Limb (tissue), 2 donors: ENCODE results near the gene FOXP1.

Source experiments
- DNase-seq, 2 donors: peaks; one replicate each; pipeline ENCODE4 v3.0.0-alpha.2; 2016; ENCODE audit errors: extremely low spot score in 2 of 2

FOXP1 gene

GRCh38 chr3:71244826-71245488, 338.6 kb downstream of the FOXP1 start:
- DNase-seq, result no peak

DNA sequence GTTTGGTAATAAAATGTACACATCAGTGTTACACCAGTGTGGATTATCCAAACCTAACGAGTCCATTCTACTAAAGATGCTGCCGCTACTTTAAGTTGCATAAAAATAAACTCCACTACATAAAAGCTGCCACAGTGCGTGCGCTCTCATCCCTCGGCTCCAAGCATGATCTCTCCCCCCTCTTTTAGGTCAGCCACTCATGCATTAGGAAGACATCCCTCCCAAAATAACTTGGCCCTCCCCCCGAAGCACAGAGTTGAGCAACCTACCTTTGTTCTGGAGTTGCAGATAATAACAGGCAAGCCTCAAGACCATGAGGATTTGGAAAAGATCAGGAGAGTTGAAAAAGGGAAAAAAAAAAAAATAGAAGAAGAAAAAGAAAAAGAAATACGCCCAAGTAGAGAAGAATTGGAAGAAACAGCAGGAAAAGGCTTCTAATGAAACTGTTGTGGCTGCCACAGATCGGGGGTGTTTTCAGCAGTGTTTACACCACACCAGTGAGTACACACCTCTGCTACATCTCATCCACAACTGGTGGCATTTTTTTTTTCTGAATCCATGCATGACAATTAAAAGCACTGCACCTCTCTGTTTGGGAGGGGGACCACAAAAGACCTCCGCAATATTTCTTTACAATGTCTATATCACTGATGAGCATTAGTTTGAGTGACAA, 339.2 kb downstream of the FOXP1 start:
- DNase-seq, result no peak

- no peak for DNase-seq
Observed at GRCh38 chr3:71243229-71243628, 340.3 kb downstream of the FOXP1 start.

GRCh38 chr3:71241981-71242560, 341.5 kb downstream of the FOXP1 start:
- no peak for DNase-seq

- no peak for DNase-seq
Observed at GRCh38 chr3:71241246-71241901, 342.2 kb downstream of the FOXP1 start.

- DNase-seq, result no peak
Observed at GRCh38 chr3:71240034-71240433, 343.5 kb downstream of the FOXP1 start.

DNA sequence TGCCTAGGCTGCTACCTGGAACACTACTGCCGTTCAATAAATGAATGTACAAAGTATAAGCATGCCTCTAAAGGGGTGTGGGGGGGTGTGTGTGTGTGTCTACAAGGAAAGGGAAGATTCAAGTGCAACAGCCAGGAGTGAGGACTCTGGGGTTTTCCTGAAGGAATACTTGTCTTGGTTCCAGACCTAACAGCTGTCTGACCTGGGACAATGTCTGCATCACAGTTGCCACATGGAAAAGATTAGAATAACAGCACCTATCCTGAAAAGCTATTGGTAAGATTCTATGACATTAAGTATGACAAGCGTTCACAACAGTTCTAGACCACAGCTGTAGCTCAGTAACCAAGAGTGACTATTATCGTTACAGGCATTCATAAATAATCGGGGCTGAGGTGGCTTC, 345.2 kb downstream of the FOXP1 start:
- DNase-seq, result no peak

GRCh38 chr3:71237672-71238071, 345.9 kb downstream of the FOXP1 start:
- no peak for DNase-seq

DNA sequence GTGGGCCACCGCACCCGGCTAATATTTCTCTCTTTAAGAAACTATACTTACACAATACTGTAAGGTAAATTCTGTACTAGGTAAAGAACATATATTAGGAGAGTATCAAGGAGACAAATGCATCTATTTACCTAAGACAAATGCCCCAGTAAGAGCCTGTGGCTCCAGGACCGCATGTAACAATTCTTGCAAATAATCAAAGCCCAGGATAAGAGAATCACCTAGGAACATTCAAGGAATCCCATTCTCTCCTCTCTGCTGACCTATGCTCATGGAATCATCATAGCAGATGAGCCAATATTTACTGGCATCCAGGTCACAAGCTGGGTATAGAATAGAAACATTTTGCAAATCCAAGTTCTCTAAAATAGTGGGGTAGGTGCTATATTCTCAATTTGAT, 347.7 kb downstream of the FOXP1 start:
- DNase-seq, result no peak

DNA sequence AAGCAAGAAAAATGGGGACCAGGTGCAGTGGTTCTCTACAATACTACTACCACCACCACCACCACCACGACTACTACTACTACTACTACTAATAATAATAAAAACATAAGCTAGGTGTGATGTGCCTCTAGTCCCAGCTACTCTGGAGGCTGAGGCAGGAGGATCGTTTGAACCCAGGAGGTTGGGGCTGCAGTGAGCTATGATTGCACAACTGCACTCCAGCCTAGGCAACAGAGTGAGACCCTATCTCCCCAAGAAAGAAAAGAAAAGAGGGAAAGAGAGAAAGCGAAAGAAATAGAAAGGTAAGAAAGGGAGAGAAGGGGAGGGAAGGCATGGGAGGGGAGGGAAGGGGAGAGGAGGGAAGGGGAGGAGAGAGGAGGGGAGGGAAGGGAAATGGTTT, 350.6 kb downstream of the FOXP1 start:
- no peak for DNase-seq

GRCh38 chr3:71232175-71232679, 351.3 kb downstream of the FOXP1 start:
- no peak for DNase-seq

DNA sequence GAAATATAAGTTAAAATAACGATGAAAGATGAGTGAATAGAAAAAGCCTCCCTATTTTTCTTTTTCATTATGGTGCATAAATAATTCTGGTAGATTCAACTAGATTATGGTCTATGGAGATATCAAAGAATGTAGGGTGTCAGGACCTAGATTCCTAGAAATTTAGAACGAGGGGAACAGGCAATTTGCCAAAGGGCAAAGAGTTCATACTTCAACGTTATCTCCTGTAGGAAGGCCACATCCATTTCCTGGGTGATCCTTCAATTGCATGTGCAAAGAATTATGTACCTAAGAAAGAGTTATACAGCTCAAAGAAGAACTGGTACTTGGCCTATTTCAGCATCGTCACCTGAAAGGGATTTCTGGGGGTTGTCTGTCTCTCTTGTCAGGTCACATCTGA, 351.8 kb downstream of the FOXP1 start:
- DNase-seq, result no peak

DNA sequence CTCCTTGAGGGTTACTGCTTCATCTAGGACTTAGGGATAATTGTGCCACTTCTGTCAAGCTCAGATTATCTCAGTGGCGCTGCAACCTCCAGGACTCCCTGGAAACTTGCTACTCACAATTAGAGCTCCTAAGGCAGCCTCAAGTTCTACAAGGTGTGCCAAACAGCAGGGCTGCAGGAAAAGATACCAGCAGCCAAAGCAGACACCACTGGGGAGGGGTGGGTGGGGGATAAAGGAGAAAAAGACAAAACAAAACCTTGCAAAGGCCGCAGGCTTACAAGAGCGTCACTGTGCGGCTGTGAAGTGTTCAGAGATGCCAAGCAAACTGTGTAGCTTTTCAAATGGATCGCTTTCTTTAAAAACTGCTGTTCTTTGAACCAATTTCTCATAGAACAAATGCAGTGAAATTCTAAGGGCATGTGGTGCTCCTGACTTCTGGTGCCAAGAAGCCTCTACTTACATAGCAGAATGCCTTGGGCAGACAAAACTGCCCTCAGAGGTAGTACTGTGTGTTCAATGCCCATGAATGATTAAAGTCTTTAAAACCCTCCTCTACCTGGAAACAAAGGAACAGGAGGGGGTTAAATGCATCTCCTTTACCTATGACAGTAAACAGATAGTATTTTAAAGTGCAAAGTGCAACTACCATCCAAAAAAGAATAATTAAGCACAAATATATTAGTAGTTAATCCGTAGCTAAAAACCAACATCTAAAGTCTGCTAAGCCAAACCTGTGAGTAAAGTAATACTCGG, 353.4 kb downstream of the FOXP1 start:
- DNase-seq, result no peak

DNA sequence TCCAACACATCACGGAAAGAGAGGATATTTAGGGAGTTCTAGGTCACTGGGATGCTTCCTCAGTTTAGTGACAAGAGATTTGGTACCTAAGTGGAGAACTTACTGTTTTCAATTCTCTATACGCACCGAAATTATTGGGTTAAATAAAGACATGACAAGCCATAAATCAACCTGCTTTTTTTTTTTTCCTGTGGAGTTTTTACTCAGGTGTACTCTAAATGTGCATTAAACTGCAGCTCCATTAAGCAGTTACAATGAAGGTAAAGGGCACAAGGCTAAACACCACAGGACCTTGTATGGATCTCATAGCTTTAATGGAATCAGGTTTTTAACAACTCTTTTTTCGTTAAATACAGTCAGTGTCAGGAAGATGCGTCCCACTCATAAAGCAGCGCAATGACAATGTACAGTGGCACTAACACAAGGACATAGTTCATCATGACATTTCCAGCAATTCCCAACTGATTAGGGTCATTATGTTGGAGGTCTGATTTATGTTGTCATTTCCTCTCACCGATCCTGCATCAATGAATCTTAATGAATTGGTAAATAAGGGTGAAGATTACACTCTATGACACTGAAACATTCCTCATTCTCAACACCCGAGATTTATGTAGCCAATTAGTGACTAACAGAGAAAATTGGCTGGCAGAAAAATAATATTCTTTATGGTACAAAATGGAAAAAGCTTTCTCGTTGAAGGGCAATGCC, 355.2 kb downstream of the FOXP1 start:
- DNase-seq, result no peak

DNA sequence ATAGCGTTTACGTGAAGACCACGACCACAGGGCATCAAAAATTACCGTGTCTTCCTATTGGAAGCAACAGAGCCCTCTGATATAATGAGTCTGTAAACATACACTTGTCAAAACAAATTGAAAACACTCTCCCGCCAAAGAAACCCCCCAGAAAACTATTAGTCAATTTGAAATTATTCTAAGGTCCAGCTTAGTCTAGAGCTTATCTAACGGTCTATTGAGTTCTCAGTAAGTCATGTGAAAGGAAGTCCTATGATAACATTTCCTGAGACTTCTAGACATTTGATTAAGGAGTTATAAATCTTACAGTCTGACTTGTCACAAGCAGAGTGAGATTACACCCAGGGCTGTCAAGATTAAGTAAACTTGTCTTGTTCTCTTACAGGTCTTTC, 356.3 kb downstream of the FOXP1 start:
- DNase-seq, result no peak

DNA sequence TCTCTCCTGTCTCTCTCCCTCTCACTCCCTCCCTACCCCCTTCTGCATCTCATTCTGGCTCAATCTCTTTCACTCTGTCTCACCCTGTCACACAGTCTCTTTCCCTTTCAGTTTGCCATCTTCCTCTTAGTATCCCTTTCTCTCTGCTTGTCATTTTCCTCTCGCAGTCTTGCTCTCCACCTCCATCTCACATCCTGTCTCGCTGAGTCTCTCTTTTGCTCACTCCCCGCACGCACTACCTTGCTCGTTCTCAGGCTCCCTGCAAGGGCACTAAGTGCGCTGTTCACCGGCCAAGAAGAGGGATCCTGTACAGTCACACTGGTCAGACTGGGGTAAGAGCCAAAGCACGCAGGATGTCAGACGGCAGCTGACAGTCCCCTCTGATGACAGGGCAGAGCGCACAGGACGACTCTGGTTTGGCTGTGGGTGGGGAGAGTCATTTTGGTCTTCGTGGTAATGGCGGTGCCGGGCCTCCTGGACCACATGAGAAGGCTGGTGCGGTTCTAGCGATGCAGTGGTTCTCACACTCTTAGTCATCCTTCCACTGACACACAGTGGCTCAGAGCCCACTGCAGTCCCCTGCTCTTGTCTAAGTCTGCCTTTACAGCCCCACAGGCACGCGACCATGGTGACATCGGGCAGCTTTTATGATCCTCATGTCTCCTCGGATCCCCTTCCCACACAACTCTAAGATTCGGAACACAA, 356.8 kb downstream of the FOXP1 start:
- no peak for DNase-seq

DNA sequence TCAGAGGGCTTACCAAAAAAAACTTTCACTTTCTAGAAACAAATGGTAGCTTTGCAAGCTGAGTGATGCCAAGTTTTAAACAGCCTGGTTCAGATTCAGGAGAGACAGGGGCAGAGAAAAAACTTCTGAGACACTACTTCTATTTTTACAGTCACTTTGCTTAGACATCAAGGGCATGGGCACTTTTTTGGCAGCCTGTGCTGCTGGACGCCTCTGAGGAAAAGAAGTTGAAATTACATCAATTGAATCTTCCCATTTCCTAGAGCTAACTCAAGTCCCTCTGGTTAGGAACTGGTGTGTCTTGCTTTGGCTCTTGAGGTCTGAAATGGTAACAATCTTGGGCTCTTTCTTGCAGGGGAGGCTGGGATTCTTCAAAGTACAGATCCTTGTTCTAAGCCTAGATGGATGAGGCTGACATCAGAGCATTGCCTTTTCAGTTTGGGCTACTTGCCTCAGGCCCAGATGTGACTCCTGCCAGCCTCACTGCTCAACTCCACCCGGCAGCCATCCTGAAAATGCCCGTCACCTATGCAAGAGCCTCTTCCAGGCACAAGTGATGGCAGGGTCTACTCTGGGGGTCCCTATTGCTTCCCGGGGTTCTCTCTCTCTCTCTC, 357.5 kb downstream of the FOXP1 start:
- no peak for DNase-seq

DNA sequence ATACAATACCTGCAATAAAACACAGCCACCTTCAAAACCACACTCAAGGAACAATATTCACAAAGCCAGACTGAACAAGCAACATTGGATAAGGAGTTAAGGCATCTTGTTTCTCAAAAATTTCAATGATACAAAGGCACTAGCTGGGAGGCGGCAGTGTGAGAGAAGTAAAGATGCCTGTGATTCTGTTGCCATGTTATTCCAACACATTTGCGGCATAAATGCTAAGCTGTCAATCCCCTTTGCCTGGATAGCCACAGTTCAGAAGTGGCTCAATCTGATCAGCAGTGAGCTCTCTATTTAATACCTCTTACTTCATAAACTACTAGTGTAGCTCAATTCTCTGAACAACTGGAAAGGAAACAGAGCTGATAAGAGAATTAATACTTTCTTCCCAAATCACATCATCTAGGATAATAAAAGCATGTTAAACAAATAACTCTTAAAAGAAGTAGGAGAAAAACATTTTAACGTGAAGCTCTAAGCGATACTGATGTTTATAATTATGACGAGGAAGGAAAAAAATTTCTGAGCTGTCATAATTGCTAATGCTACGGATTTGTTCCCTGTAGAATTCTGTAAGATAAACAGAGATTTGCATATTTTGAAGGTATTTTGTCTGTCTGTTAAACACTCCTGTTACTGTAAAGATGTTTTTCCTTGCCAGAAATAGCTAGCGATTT, 358.4 kb downstream of the FOXP1 start:
- DNase-seq, result no peak
